Suprapubic skin (tissue), 4 donors: ENCODE results near the gene SLAIN2.

Experiments used
- EP300 ChIP-seq: sonication (generic); formaldehyde crosslinking; IDR thresholded peaks from one replicate; pipeline ENCODE4 v1.6.1; 2017; ENCODE audit warnings: antibody characterized with exemption
- POLR2A ChIP-seq, 2 donors: fragments of 450-650 bp; IDR thresholded peaks; one replicate each; pipeline ENCODE4 v1.6.1; 2017; ENCODE audit warnings: antibody characterized with exemption in 2 of 2, mild to moderate bottlenecking in 2 of 2, moderate library complexity in 2 of 2
- POLR2AphosphoS5 ChIP-seq, 3 donors: sonication (generic); formaldehyde crosslinking; IDR thresholded peaks; one replicate each; pipeline ENCODE4 v1.6.1; 2017; ENCODE audit warnings: antibody characterized with exemption in 3 of 3
- TF ChIP-seq, protein P1 (sequence below), 2 donors: fragments of 200-600 bp in 1 of 2; fragments of 450-650 bp in 1 of 2; sonication (generic) in 1 of 2; IDR thresholded peaks; one replicate each; pipeline ENCODE4 v1.5.1; 2016 to 2019; ENCODE audit warnings: antibody characterized with exemption in 2 of 2, mild to moderate bottlenecking in 1 of 2, moderate library complexity in 1 of 2

DNA sequence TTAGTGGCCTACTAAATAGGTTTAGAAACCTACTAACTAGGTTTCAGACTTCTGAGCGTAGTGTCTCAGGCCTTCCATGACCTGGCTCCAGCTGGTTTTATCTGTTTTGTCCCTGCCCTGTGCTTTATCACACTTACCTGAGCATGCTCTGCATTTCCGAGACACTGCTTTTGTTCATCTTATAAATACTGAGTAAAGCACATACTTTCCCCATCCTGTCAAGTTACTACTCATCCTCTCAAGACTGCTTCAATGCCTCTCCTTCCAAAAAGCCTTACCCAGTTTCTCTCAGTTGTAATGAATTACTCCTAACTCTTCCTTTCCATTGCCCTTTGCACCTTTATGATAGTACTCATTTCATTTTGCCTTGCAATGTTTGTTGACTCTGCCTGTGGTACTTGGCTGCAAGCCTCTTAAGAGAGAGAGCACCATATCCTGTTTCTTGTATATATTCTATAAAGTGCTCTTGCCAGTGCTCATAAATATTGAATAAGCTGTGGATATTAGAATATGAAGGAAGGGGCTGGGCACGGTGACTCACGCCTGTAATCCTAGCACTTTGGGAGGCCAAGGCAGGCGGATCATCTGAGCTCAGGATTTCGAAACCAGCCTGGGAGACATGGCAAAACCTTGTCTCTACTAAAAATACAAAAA lies 34.4 kb downstream of the SLAIN2 start:
- TF ChIP-seq POLR2A (IDR thresholded peaks at IDR 0.05) (no peak), POLR2AphosphoS5 (IDR thresholded peaks at IDR 0.05) (no peak), EP300 (no peak)
- TF ChIP-seq, protein P1, sequence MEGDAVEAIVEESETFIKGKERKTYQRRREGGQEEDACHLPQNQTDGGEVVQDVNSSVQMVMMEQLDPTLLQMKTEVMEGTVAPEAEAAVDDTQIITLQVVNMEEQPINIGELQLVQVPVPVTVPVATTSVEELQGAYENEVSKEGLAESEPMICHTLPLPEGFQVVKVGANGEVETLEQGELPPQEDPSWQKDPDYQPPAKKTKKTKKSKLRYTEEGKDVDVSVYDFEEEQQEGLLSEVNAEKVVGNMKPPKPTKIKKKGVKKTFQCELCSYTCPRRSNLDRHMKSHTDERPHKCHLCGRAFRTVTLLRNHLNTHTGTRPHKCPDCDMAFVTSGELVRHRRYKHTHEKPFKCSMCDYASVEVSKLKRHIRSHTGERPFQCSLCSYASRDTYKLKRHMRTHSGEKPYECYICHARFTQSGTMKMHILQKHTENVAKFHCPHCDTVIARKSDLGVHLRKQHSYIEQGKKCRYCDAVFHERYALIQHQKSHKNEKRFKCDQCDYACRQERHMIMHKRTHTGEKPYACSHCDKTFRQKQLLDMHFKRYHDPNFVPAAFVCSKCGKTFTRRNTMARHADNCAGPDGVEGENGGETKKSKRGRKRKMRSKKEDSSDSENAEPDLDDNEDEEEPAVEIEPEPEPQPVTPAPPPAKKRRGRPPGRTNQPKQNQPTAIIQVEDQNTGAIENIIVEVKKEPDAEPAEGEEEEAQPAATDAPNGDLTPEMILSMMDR (IDR thresholded peaks at IDR 0.05) = no peak
